ENCODE data around the gene TSPAN14. TPM values are rescaled to one million over a fixed set of nuclear protein-coding genes. Genes with fewer than 3 reads are reported as not detected.

Gene TSPAN14
- total and polyA plus RNA-seq, 2 donors (not counting 1 experiment from before 2014, with no cell fraction given) = 12.1 to 50.0 TPM

GRCh38 chr10:80561950-80562349 is 107.8 kb downstream of the TSPAN14 start:
- H3K4me1 ChIP-seq (ENCODE audit: control insufficient read depth, extremely low read depth, insufficient read depth, low read length) = no peaks in the 10 kb centered on the region
- H3K4me3 ChIP-seq (replicated peaks in 1 of 4; ENCODE audit: control extremely low read depth in 1 of 4, insufficient read depth in 1 of 4, low read depth in 3 of 4, low read length in 4 of 4) = no peak overlapping the region
- H3K36me3 ChIP-seq (ENCODE audit: control insufficient read depth, insufficient read depth, low read length) = no peaks in the 10 kb centered on the region
- no peak overlapping the region for H3K4me2 ChIP-seq (ENCODE audit: extremely low read depth, insufficient read depth, low read length)
- H4K20me1 ChIP-seq (ENCODE audit: control insufficient read depth, extremely low read depth, insufficient read depth, low read length) = no peaks in the 10 kb centered on the region
- H3K79me2 ChIP-seq (ENCODE audit: control insufficient read depth, insufficient read depth, low read length) = no peaks in the 10 kb centered on the region
- no peak overlapping the region for H2AFZ ChIP-seq (ENCODE audit: low read length)
- DNase-seq (ENCODE audit: low read depth in 2 of 2) = no peak
- no peaks in the 10 kb centered on the region for H3K9me3 ChIP-seq (ENCODE audit: control insufficient read depth, insufficient read depth, low read depth, low read length)
- TF ChIP-seq EZH2 (IDR thresholded peaks at IDR 0.05; ENCODE audit: low read length, missing control alignments) = no peak
- TF ChIP-seq, protein P1, sequence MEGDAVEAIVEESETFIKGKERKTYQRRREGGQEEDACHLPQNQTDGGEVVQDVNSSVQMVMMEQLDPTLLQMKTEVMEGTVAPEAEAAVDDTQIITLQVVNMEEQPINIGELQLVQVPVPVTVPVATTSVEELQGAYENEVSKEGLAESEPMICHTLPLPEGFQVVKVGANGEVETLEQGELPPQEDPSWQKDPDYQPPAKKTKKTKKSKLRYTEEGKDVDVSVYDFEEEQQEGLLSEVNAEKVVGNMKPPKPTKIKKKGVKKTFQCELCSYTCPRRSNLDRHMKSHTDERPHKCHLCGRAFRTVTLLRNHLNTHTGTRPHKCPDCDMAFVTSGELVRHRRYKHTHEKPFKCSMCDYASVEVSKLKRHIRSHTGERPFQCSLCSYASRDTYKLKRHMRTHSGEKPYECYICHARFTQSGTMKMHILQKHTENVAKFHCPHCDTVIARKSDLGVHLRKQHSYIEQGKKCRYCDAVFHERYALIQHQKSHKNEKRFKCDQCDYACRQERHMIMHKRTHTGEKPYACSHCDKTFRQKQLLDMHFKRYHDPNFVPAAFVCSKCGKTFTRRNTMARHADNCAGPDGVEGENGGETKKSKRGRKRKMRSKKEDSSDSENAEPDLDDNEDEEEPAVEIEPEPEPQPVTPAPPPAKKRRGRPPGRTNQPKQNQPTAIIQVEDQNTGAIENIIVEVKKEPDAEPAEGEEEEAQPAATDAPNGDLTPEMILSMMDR (conservative IDR thresholded peaks at IDR 0.05 in 1 of 2, IDR thresholded peaks at IDR 0.05 in 1 of 2; ENCODE audit: low read depth in 1 of 2, low read length in 2 of 2) = no peak
- no peak overlapping the region for H3K27ac ChIP-seq (ENCODE audit: insufficient read depth, low read length)
- H3K9ac ChIP-seq (ENCODE audit: insufficient read depth, low read length) = no peak overlapping the region
- H3K27me3 ChIP-seq (ENCODE audit: control insufficient read depth, insufficient read depth, low read length) = no peaks in the 10 kb centered on the region

GRCh38 chr10:80567292-80567691 is 113.2 kb downstream of the TSPAN14 start:
- no peaks in the 10 kb centered on the region for H3K27me3 ChIP-seq (ENCODE audit: control insufficient read depth, insufficient read depth, low read length)
- no peaks in the 10 kb centered on the region for H3K9me3 ChIP-seq (ENCODE audit: control insufficient read depth, insufficient read depth, low read depth, low read length)
- no peaks in the 10 kb centered on the region for H3K4me1 ChIP-seq (ENCODE audit: control insufficient read depth, extremely low read depth, insufficient read depth, low read length)
- TF ChIP-seq, protein P1 (conservative IDR thresholded peaks at IDR 0.05 in 1 of 2, IDR thresholded peaks at IDR 0.05 in 1 of 2; ENCODE audit: low read depth in 1 of 2, low read length in 2 of 2) = no peak
- TF ChIP-seq EZH2 (IDR thresholded peaks at IDR 0.05; ENCODE audit: low read length, missing control alignments) = no peak
- no peak overlapping the region for H2AFZ ChIP-seq (ENCODE audit: low read length)
- no peak overlapping the region for H3K4me3 ChIP-seq (replicated peaks in 1 of 4; ENCODE audit: control extremely low read depth in 1 of 4, insufficient read depth in 1 of 4, low read depth in 3 of 4, low read length in 4 of 4)
- no peaks in the 10 kb centered on the region for H4K20me1 ChIP-seq (ENCODE audit: control insufficient read depth, extremely low read depth, insufficient read depth, low read length)
- H3K27ac ChIP-seq (ENCODE audit: insufficient read depth, low read length) = no peak overlapping the region
- H3K4me2 ChIP-seq (ENCODE audit: extremely low read depth, insufficient read depth, low read length) = no peak overlapping the region
- H3K9ac ChIP-seq (ENCODE audit: insufficient read depth, low read length) = no peak overlapping the region
- DNase-seq (ENCODE audit: low read depth in 2 of 2) = no peak
- H3K36me3 ChIP-seq (ENCODE audit: control insufficient read depth, insufficient read depth, low read length) = no peaks in the 10 kb centered on the region
- H3K79me2 ChIP-seq (ENCODE audit: control insufficient read depth, insufficient read depth, low read length) = no peaks in the 10 kb centered on the region

- H3K9ac ChIP-seq (ENCODE audit: insufficient read depth, low read length) = no peak overlapping the region
- no peaks in the 10 kb centered on the region for H3K27me3 ChIP-seq (ENCODE audit: control insufficient read depth, insufficient read depth, low read length)
- no peaks in the 10 kb centered on the region for H3K9me3 ChIP-seq (ENCODE audit: control insufficient read depth, insufficient read depth, low read depth, low read length)
- no peak overlapping the region for H3K27ac ChIP-seq (ENCODE audit: insufficient read depth, low read length)
- no peaks in the 10 kb centered on the region for H3K4me1 ChIP-seq (ENCODE audit: control insufficient read depth, extremely low read depth, insufficient read depth, low read length)
- no peaks in the 10 kb centered on the region for H4K20me1 ChIP-seq (ENCODE audit: control insufficient read depth, extremely low read depth, insufficient read depth, low read length)
- no peak overlapping the region for H2AFZ ChIP-seq (ENCODE audit: low read length)
- DNase-seq (ENCODE audit: low read depth in 2 of 2) = no peak
- no peaks in the 10 kb centered on the region for H3K36me3 ChIP-seq (ENCODE audit: control insufficient read depth, insufficient read depth, low read length)
- no peaks in the 10 kb centered on the region for H3K79me2 ChIP-seq (ENCODE audit: control insufficient read depth, insufficient read depth, low read length)
- no peak for TF ChIP-seq EZH2 (IDR thresholded peaks at IDR 0.05; ENCODE audit: low read length, missing control alignments)
- TF ChIP-seq, protein P1 (conservative IDR thresholded peaks at IDR 0.05 in 1 of 2, IDR thresholded peaks at IDR 0.05 in 1 of 2; ENCODE audit: low read depth in 1 of 2, low read length in 2 of 2) = no peak
- no peak overlapping the region for H3K4me2 ChIP-seq (ENCODE audit: extremely low read depth, insufficient read depth, low read length)
- no peak overlapping the region for H3K4me3 ChIP-seq (replicated peaks in 1 of 4; ENCODE audit: control extremely low read depth in 1 of 4, insufficient read depth in 1 of 4, low read depth in 3 of 4, low read length in 4 of 4)
Observed at GRCh38 chr10:80569131-80569895, 115.2 kb downstream of the TSPAN14 start.
